Testis (tissue), 2 donors: ENCODE results near the gene ERI3.

ENCODE experiments used
- POLR2A ChIP-seq: fragments of 450-650 bp; IDR thresholded peaks from one replicate; pipeline ENCODE4 v1.6.1; 2017; ENCODE audit warnings: antibody characterized with exemption, mild to moderate bottlenecking, moderate library complexity
- TF ChIP-seq, protein P1 (sequence below), 3 experiments: fragments of 450-650 bp in 2 of 3; fragments of 200-600 bp in 1 of 3; sonication (generic) in 1 of 3; IDR thresholded peaks; one replicate each; pipeline ENCODE4 v1.5.1; 2016 to 2019; ENCODE audit warnings: antibody characterized with exemption in 3 of 3, mild to moderate bottlenecking in 2 of 3, moderate library complexity in 1 of 3

DNA sequence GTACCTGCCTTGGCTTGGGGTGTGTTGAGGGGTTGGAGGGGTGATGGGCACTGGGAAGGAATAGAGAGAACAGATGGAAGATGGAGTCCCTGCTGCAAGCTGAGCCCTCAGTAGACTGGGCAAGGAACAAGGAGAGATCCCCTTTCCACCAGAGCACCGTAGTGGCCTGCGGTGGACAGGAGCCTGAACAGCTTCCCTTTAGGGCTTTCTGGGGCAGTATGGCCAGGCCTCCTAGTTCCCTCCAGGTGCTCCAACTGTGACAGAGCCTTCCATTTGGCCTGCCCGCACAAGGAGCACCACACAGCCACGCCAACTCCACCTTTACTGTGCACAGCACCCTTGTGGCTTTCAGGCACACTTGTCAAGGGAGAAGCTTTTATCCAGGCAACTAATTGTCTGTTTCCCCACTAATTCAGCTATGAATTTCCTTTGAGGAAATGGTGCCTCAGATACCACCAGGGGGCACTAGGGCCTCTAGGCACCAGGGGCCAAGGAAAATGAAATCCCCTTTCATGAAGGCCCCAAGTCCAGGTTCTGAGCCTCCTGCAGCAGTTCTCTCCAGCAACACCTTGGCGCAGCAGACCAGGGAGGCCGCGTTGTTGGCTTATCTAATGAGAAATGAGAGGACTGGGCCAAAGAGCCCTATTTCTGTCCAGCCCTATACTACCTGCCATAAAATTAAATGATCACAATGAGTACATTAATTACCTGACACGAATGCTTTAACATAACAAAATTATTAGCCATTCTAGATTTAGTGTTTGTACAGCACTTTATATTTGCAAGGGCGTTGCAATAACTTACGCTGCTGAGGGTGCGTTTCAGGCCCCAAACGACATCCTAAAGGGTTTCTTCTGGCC is 23.1 kb upstream of the ERI3 start:
- TF ChIP-seq, protein P1, sequence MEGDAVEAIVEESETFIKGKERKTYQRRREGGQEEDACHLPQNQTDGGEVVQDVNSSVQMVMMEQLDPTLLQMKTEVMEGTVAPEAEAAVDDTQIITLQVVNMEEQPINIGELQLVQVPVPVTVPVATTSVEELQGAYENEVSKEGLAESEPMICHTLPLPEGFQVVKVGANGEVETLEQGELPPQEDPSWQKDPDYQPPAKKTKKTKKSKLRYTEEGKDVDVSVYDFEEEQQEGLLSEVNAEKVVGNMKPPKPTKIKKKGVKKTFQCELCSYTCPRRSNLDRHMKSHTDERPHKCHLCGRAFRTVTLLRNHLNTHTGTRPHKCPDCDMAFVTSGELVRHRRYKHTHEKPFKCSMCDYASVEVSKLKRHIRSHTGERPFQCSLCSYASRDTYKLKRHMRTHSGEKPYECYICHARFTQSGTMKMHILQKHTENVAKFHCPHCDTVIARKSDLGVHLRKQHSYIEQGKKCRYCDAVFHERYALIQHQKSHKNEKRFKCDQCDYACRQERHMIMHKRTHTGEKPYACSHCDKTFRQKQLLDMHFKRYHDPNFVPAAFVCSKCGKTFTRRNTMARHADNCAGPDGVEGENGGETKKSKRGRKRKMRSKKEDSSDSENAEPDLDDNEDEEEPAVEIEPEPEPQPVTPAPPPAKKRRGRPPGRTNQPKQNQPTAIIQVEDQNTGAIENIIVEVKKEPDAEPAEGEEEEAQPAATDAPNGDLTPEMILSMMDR (IDR thresholded peaks at IDR 0.05) = peak; percentile 29 to 44 (median 43)
- TF ChIP-seq POLR2A = no peak
